ENCODE measurements around the gene STK32B. TPM values are rescaled to one million over a fixed set of nuclear protein-coding genes. Genes with fewer than 3 reads are reported as not detected.

STK32B gene
- total and polyA plus RNA-seq, 2 donors (not counting 1 experiment from before 2014, with no cell fraction given), result 0.22 to 0.30 TPM

GRCh38 chr4:5462254-5462835, 411.1 kb downstream of the STK32B start:
- H3K27ac Mint-ChIP-seq, result no peak overlapping the region
- DNase-seq (no peak), ATAC-seq (ENCODE audit: low read depth) (no peak)
- Histone ChIP-seq H2AFZ (ENCODE audit: insufficient read depth, low read depth, low read length, poor library complexity, severe bottlenecking) (no peak overlapping the region), H3K4me1 (ENCODE audit: control insufficient read depth in 2 of 2, insufficient read depth in 2 of 2, low read length in 2 of 2) (no peaks in the 10 kb centered on the region), H3K79me2 (ENCODE audit: control insufficient read depth, insufficient read depth, low read length) (no peaks in the 10 kb centered on the region), H3K27ac (ENCODE audit: low read length in 2 of 2) (no peak overlapping the region), H3K27me3 (replicated peaks in 1 of 4; ENCODE audit: control extremely low read depth in 1 of 4, control insufficient read depth in 3 of 4, insufficient read depth in 4 of 4, low read length in 3 of 4) (no peaks in the 10 kb centered on the region), H3K4me2 (replicated peaks; ENCODE audit: low read depth, low read length, poor library complexity, severe bottlenecking) (no peak overlapping the region), H3K9me3 (ENCODE audit: control extremely low read depth in 1 of 3, control insufficient read depth in 2 of 3, insufficient read depth in 1 of 3, low read length in 2 of 3) (peaks cover 0 to 6% (median 0%) of the 10 kb centered on the region in 3 donors), H3K36me3 (replicated peaks in 1 of 2; ENCODE audit: control extremely low read depth in 1 of 2, control insufficient read depth in 1 of 2, extremely low read depth in 1 of 2, insufficient read depth in 2 of 2, low read length in 1 of 2) (no peaks in the 10 kb centered on the region), H3K9ac (ENCODE audit: low read length) (no peak overlapping the region), H4K20me1 (ENCODE audit: control insufficient read depth, insufficient read depth, low read length, poor library complexity, severe bottlenecking) (no peaks in the 10 kb centered on the region), H3K4me3 (ENCODE audit: control extremely low read depth in 1 of 5, extremely low read depth in 1 of 5, insufficient read depth in 1 of 5, low read depth in 2 of 5, low read length in 4 of 5) (no peak overlapping the region)
- WGBS (ENCODE audit: insufficient coverage), result 96% methylated on average over 7 of the region's 7 CpGs
- H3K9me3 Mint-ChIP-seq (ENCODE audit: insufficient read depth), result no peaks in the 10 kb centered on the region
- no peak overlapping the region for H3K4me3 Mint-ChIP-seq
- H3K27me3 Mint-ChIP-seq, result no peaks in the 10 kb centered on the region
- no peaks in the 10 kb centered on the region for H3K4me1 Mint-ChIP-seq
- no peak for TF ChIP-seq EZH2 (IDR thresholded peaks at IDR 0.05; ENCODE audit: borderline replicate concordance, insufficient read depth, low read depth, low read length, poor library complexity, severe bottlenecking)
- no peak for TF ChIP-seq CTCF (IDR thresholded peaks at IDR 0.05)
- intact Hi-C loops (cut with micrococcal nuclease), result no loop called here
- ChIA-PET POLR2A (no interaction called here), CTCF (interaction anchor here (1.5 kb wide), 1 partner anchor 11 kb away, joined by 4 read pairs; no protein-coding TSS in a partner anchor)

DNA sequence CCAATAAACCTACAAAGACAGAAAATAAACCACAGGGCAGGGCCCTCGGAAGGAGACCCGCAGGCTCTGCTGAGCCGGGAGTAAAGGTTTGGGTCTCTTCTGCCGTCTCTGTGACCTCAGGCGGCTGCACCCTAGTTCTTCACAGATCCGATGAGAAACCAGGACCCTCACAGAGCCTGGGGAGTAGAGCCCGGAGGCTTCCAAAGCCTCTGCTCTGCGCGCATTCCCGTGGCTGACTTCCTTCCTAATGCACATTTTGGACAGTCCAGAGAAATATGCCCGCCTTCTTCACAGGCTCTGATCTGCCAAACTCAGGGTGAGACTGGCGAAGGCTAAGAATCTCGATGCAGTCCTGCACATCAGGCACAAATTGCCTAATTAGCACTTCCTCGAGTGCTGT, 411.6 kb downstream of the STK32B start:
- Histone ChIP-seq H3K9ac (ENCODE audit: low read length) (no peak overlapping the region), H3K4me2 (replicated peaks; ENCODE audit: low read depth, low read length, poor library complexity, severe bottlenecking) (no peak overlapping the region), H3K9me3 (ENCODE audit: control extremely low read depth in 1 of 3, control insufficient read depth in 2 of 3, insufficient read depth in 1 of 3, low read length in 2 of 3) (peaks cover 0 to 6% (median 0%) of the 10 kb centered on the region in 3 donors), H4K20me1 (ENCODE audit: control insufficient read depth, insufficient read depth, low read length, poor library complexity, severe bottlenecking) (no peaks in the 10 kb centered on the region), H2AFZ (ENCODE audit: insufficient read depth, low read depth, low read length, poor library complexity, severe bottlenecking) (no peak overlapping the region), H3K27me3 (replicated peaks in 1 of 4; ENCODE audit: control extremely low read depth in 1 of 4, control insufficient read depth in 3 of 4, insufficient read depth in 4 of 4, low read length in 3 of 4) (no peaks in the 10 kb centered on the region), H3K27ac (ENCODE audit: low read length in 2 of 2) (no peak overlapping the region), H3K79me2 (ENCODE audit: control insufficient read depth, insufficient read depth, low read length) (no peaks in the 10 kb centered on the region), H3K36me3 (replicated peaks in 1 of 2; ENCODE audit: control extremely low read depth in 1 of 2, control insufficient read depth in 1 of 2, extremely low read depth in 1 of 2, insufficient read depth in 2 of 2, low read length in 1 of 2) (no peaks in the 10 kb centered on the region), H3K4me1 (ENCODE audit: control insufficient read depth in 2 of 2, insufficient read depth in 2 of 2, low read length in 2 of 2) (no peaks in the 10 kb centered on the region), H3K4me3 (ENCODE audit: control extremely low read depth in 1 of 5, extremely low read depth in 1 of 5, insufficient read depth in 1 of 5, low read depth in 2 of 5, low read length in 4 of 5) (no peak overlapping the region)
- POLR2A ChIA-PET, result no interaction called here
- Mint-ChIP-seq H3K27me3 (no peaks in the 10 kb centered on the region), H3K4me1 (no peaks in the 10 kb centered on the region), H3K9me3 (ENCODE audit: insufficient read depth) (no peaks in the 10 kb centered on the region), H3K27ac (no peak overlapping the region), H3K4me3 (no peak overlapping the region)
- TF ChIP-seq EZH2 (IDR thresholded peaks at IDR 0.05; ENCODE audit: borderline replicate concordance, insufficient read depth, low read depth, low read length, poor library complexity, severe bottlenecking), result no peak
- TF ChIP-seq CTCF (IDR thresholded peaks at IDR 0.05), result no peak
- WGBS (ENCODE audit: insufficient coverage), result 90% methylated on average over 14 of the region's 14 CpGs
- DNase-seq (no peak), ATAC-seq (ENCODE audit: low read depth) (no peak)
- CTCF ChIA-PET, result interaction anchor here (1.5 kb wide), 1 partner anchor 12 kb away, joined by 4 read pairs; no protein-coding TSS in a partner anchor
- intact Hi-C loops (cut with micrococcal nuclease), result no loop called here
